ENCODE results near the gene TMEM174. TPM values are rescaled to one million over a fixed set of nuclear protein-coding genes. Genes with fewer than 3 reads are reported as not detected.

Gene TMEM174
- total RNA-seq, 1 donor from 2014 or later, result not detected

DNA sequence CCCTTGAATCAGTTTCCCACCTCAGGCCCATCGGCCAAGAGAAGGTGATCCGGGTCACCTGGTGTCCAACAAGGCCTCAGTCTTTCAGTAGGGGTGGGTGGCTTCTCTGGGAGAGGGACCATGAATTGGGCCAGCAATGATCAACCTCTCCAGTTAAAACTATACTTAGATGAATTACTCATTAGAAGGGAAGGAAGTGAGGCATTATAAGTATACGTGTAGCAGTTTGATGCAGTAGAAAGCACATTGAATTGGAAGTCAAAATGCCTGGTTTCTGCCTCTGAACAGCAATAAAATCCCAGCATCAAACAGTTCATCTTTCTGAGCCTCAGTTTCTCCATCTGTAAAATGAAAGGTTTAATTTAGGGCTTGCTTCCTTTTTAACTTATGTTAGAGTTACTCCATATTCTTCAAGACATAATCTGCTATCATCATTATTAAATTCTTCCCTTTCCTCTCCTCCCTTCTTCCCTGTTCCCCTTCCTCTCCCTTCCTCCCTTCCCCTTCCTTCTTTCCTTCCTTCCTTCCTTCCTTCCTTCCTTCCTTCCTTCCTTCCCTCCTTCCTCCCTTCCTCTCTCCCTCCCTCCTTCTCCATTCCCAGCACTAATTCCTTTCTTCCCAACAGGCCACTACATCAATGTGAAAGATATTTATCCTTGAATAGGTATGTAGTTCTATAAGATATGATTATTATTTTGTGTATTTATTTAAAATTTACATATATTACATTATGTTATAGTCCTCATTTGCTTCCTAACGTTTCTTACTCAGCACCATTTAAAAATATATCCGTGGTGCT lies 18.6 kb upstream of the TMEM174 start:
- Histone ChIP-seq H3K4me3 (no peak overlapping the region), H3K27me3 (no peaks in the 10 kb centered on the region), H3K27ac (no peak overlapping the region), H3K4me1 (no peaks in the 10 kb centered on the region), H3K36me3 (no peaks in the 10 kb centered on the region), H3K9me3 (no peaks in the 10 kb centered on the region)
- intact Hi-C loops (cut with DNase I), result no loop called here
- TF ChIP-seq POLR2A (IDR thresholded peaks at IDR 0.05) (no peak), POLR2AphosphoS5 (IDR thresholded peaks at IDR 0.05; ENCODE audit: insufficient read depth in 1 of 2, low read depth in 1 of 2) (no peak)
- TF ChIP-seq, protein P1, sequence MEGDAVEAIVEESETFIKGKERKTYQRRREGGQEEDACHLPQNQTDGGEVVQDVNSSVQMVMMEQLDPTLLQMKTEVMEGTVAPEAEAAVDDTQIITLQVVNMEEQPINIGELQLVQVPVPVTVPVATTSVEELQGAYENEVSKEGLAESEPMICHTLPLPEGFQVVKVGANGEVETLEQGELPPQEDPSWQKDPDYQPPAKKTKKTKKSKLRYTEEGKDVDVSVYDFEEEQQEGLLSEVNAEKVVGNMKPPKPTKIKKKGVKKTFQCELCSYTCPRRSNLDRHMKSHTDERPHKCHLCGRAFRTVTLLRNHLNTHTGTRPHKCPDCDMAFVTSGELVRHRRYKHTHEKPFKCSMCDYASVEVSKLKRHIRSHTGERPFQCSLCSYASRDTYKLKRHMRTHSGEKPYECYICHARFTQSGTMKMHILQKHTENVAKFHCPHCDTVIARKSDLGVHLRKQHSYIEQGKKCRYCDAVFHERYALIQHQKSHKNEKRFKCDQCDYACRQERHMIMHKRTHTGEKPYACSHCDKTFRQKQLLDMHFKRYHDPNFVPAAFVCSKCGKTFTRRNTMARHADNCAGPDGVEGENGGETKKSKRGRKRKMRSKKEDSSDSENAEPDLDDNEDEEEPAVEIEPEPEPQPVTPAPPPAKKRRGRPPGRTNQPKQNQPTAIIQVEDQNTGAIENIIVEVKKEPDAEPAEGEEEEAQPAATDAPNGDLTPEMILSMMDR (IDR thresholded peaks at IDR 0.05), result no peak
- no peak for DNase-seq (ENCODE audit: extremely low spot score in 2 of 2)

DNA sequence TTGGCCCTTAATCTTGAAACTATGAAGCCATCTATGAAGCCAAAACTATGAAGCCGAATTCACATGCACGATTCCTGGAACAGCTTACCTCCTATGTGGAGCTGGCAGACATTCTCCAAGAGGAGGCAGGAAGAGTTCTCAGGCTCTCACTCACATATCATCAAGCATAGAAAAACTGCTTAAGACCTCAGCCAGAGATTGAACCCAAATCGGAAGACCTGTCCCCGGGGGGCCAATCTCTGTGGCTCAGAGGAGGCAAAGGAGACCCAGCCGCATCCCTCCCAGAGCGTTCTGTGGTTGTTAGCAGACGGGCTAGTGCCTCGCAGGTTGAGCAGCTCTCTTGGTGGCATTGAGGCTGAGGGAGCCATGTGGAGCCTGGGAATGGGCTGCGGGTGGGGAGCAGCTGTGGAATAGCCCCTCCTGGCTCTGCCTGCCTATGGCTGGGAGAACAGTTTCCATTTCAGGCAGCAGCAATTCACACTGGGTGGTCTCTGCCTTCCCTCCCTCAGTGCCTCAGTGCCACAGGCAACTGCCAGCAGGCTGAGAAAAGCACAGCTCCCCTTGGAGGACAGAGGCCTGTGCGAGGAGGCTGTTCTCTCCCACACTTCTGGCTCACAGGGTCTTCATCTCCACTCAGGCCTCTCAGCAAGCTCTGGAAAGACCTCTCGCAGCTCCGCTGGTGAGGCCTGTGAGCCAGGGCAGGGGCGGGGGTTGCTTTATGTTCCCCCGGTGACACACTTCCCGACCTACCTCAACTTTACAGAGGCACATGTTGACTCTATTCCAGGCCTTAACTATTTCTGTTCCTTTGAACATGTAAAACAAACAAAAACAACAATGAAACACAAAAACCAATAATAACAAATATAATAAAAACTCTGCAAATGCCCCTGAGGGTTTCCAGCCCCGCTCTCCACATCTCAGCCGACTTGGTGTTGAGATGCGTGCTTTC lies 17.4 kb upstream of the TMEM174 start:
- Histone ChIP-seq H3K9me3 (no peaks in the 10 kb centered on the region), H3K36me3 (no peaks in the 10 kb centered on the region), H3K4me1 (no peaks in the 10 kb centered on the region), H3K27me3 (no peaks in the 10 kb centered on the region), H3K4me3 (no peak overlapping the region), H3K27ac (no peak overlapping the region)
- DNase-seq (ENCODE audit: extremely low spot score in 2 of 2), result no peak
- TF ChIP-seq POLR2AphosphoS5 (IDR thresholded peaks at IDR 0.05; ENCODE audit: insufficient read depth in 1 of 2, low read depth in 1 of 2), result no peak
- TF ChIP-seq, protein P1 (IDR thresholded peaks at IDR 0.05), result no peak
- intact Hi-C loops (cut with DNase I), result no loop called here

DNA sequence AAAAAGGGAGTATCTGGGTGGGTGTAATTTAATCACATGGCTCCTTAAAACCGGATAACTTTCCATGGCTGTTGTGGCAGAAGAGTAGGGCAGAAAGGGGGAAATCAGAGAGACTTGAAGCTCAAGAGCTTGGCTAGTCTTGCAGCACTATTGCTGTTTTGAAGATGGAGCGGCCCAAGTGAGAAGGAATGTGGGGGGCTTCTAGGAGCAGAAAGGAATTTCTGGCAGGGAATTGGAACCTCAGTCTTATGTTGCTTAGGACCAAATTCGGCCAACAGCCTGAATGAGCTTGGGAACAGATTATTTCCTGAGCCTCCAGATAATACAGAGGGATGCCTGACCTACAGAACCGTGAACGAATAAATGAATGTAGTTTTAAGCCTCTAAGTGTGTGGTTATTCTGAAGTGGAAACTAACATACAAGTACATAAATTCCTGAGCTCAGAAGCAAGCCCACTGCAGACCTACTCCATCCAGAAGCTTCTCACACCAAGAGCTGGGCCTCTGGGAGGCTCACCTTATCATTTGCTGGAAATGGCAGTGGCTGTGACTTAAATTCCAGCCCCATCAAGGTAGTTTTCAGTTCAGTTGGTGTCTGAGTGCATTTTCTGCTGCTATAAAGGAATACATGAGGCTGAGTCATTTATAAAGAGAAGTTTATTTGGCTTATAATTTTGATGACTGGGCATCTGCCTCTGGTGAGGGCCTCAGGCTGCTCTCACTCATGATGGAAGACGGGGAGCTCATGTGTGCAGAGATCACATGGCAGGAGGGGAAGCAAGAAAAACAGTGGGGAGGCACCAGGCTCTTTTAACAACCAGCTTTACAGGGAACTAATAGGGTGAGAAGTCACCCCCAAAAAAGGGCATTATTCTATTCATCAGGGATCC lies 15.3 kb upstream of the TMEM174 start:
- Histone ChIP-seq H3K9me3 (no peaks in the 10 kb centered on the region), H3K4me1 (no peaks in the 10 kb centered on the region), H3K4me3 (no peak overlapping the region), H3K27ac (no peak overlapping the region), H3K27me3 (no peaks in the 10 kb centered on the region), H3K36me3 (no peaks in the 10 kb centered on the region)
- TF ChIP-seq POLR2AphosphoS5 (IDR thresholded peaks at IDR 0.05; ENCODE audit: insufficient read depth in 1 of 2, low read depth in 1 of 2) (no peak), POLR2A (IDR thresholded peaks at IDR 0.05) (no peak)
- TF ChIP-seq, protein P1 (IDR thresholded peaks at IDR 0.05), result no peak
- peak in 1 of 2 donors; percentile 40 for DNase-seq (ENCODE audit: extremely low spot score in 2 of 2)
- intact Hi-C loops (cut with DNase I), result no loop called here

DNA sequence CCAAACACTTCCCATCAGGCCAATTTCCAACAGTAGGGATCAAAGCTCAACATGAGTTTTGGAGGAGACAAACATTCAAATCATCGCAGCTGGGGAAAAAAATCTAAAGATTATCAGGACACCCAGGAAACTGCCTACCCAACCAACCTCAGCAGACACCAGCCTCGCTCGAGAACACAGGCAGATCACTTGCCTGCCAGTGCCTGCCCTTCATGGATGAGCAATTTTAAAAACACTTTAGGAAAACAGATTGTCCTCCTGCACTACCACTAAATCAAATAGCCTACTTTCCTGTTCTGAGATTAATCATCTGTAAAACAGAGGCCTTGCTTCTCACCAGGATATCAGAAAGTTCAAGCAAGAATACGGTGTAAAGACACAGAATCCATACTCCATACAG lies 14.7 kb upstream of the TMEM174 start:
- Histone ChIP-seq H3K27me3 (no peaks in the 10 kb centered on the region), H3K4me1 (no peaks in the 10 kb centered on the region), H3K9me3 (no peaks in the 10 kb centered on the region), H3K27ac (no peak overlapping the region), H3K36me3 (no peaks in the 10 kb centered on the region), H3K4me3 (no peak overlapping the region)
- peak in 1 of 2 donors; percentile 16 for DNase-seq (ENCODE audit: extremely low spot score in 2 of 2)
- TF ChIP-seq POLR2AphosphoS5 (IDR thresholded peaks at IDR 0.05; ENCODE audit: insufficient read depth in 1 of 2, low read depth in 1 of 2) (no peak), POLR2A (IDR thresholded peaks at IDR 0.05) (no peak)
- TF ChIP-seq, protein P1 (IDR thresholded peaks at IDR 0.05), result no peak
- intact Hi-C loops (cut with DNase I), result no loop called here

Measured in vagina (tissue), 2 donors.